ENCODE results near the gene LLGL1.

LLGL1 gene

GRCh38 chr17:18253947-18254821 is 28.7 kb downstream of the LLGL1 start:
- no peak for DNase-seq

GRCh38 chr17:18254888-18255649 is 29.6 kb downstream of the LLGL1 start:
- no peak for DNase-seq

GRCh38 chr17:18256351-18256750 is 30.9 kb downstream of the LLGL1 start:
- no peak for DNase-seq

- DNase-seq, result no peak
These were observed 31.3 kb downstream of the LLGL1 start for GRCh38 chr17:18256776-18257175.

GRCh38 chr17:18257268-18257981 is 32.0 kb downstream of the LLGL1 start:
- no peak for DNase-seq

- peak; percentile 32 for DNase-seq
These were observed 32.5 kb downstream of the LLGL1 start for GRCh38 chr17:18257982-18258355.

- DNase-seq, result peak; percentile 52
These were observed 33.1 kb downstream of the LLGL1 start, which contains the start of gene FLII for GRCh38 chr17:18258356-18259038. FLII (minus strand) TSS chr17:18258738; CDS start chr17:18258690, 48 bp downstream.

- DNase-seq, result no peak
These were observed 34.3 kb downstream of the LLGL1 start for GRCh38 chr17:18259621-18260331.

- peak; percentile 87 for DNase-seq
These were observed 35.1 kb downstream of the LLGL1 start, which contains the start of gene MIEF2 for GRCh38 chr17:18260332-18261145. MIEF2 (plus strand) TSS chr17:18260662; CDS start chr17:18262721, 2,059 bp downstream.

- no peak for DNase-seq
These were observed 35.7 kb downstream of the LLGL1 start for GRCh38 chr17:18261146-18261515.

- DNase-seq, result no peak
These were observed 36.2 kb downstream of the LLGL1 start for GRCh38 chr17:18261659-18262058.

GRCh38 chr17:18262111-18262510 is 36.7 kb downstream of the LLGL1 start:
- DNase-seq, result no peak

GRCh38 chr17:18262641-18263040 is 37.2 kb downstream of the LLGL1 start:
- DNase-seq, result no peak

GRCh38 chr17:18263885-18264682 is 38.6 kb downstream of the LLGL1 start:
- DNase-seq, result no peak

- DNase-seq, result no peak
These were observed 41.9 kb downstream of the LLGL1 start for GRCh38 chr17:18267366-18267765.

GRCh38 chr17:18267927-18268711 is 42.7 kb downstream of the LLGL1 start:
- no peak for DNase-seq

GRCh38 chr17:18270046-18270931 is 44.9 kb downstream of the LLGL1 start:
- DNase-seq, result no peak

- no peak for DNase-seq
These were observed 51.6 kb downstream of the LLGL1 start for GRCh38 chr17:18277076-18277475.

All from T-helper 9 cell (primary cell).